Brain microvascular endothelial cell (primary cell): ENCODE results near the gene BCAS4.

Source experiments
- DNase-seq: peaks from one replicate; pipeline ENCODE4 v3.0.0-alpha.2; 2020
- H3K27ac ChIP-seq: fragments of 250-450 bp; sonication (Bioruptor Pico); 2 replicates; pipeline ENCODE4 v1.5.1; 2020; ENCODE audit warnings: mild to moderate bottlenecking, moderate library complexity
- H3K27me3 ChIP-seq: fragments of 250-450 bp; sonication (Bioruptor Pico); replicated peaks from 2 replicates; pipeline ENCODE4 v1.5.1; 2020; ENCODE audit warnings: mild to moderate bottlenecking
- H3K36me3 ChIP-seq: fragments of 250-450 bp; sonication (Bioruptor Pico); replicated peaks from 2 replicates; pipeline ENCODE4 v1.5.1; 2020; ENCODE audit warnings: mild to moderate bottlenecking
- H3K4me3 ChIP-seq: 2 replicates; pipeline ENCODE4 v1.5.1; 2011; ENCODE audit warnings: low read depth, mild to moderate bottlenecking, control low read depth, low read length, moderate library complexity
- in situ Hi-C: cut with HindIII; loops from 2 replicates; pipeline ENCODE4 v1.10.0; 2017; ENCODE audit warnings: low sequenced_read_pairs, low pct_ligation_motif_present
- TF ChIP-seq, protein P1 (sequence below): IDR thresholded peaks from 2 replicates; pipeline ENCODE4 v1.5.1; 2011; ENCODE audit warnings: low read depth, mild to moderate bottlenecking, moderate library complexity, low read length, control low read depth, inconsistent platforms; ENCODE audit errors: missing control alignments

Gene BCAS4

DNA sequence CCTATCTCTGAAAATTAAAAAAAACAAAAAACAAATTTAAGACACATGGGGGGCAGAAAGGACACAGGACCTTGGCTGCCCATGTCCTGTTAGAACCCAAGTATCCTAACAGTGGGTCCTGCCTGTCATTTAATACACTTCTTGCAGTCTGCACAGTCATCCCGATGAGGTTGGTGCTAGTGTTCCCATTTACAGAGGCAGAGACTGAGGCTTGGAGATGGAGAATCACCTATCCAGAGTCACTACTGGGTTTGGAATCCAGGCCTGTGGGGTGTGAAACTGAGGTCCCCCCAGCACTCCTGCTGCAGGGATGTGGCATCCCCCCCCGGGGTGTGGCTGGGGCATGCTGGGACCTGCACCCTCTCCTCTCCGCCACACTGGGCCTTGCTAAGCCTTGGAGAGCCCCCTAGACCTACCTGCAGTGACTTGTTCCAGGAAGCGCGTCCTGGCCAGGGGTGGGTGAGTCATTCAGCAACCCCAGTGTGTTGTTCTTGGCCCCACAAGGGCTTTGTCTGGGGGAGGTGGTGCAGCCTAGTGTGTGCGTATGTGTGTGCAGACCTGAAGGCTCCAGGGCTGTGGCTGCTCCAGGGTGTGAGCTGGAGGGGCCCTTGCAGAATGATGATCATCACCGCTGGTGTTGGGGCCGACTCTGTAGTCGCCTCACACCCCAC is 49.7 kb downstream of the BCAS4 start:
- no peaks in the 10 kb centered on the region for H3K27me3 ChIP-seq
- peak; percentile 84 for DNase-seq
- no peak overlapping the region for H3K4me3 ChIP-seq
- in situ Hi-C loops = no loop called here
- H3K36me3 ChIP-seq = no peaks in the 10 kb centered on the region
- TF ChIP-seq, protein P1, sequence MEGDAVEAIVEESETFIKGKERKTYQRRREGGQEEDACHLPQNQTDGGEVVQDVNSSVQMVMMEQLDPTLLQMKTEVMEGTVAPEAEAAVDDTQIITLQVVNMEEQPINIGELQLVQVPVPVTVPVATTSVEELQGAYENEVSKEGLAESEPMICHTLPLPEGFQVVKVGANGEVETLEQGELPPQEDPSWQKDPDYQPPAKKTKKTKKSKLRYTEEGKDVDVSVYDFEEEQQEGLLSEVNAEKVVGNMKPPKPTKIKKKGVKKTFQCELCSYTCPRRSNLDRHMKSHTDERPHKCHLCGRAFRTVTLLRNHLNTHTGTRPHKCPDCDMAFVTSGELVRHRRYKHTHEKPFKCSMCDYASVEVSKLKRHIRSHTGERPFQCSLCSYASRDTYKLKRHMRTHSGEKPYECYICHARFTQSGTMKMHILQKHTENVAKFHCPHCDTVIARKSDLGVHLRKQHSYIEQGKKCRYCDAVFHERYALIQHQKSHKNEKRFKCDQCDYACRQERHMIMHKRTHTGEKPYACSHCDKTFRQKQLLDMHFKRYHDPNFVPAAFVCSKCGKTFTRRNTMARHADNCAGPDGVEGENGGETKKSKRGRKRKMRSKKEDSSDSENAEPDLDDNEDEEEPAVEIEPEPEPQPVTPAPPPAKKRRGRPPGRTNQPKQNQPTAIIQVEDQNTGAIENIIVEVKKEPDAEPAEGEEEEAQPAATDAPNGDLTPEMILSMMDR = no peak
- H3K27ac ChIP-seq = no peak overlapping the region

- Histone ChIP-seq H3K27ac (no peak overlapping the region), H3K4me3 (no peak overlapping the region), H3K36me3 (no peaks in the 10 kb centered on the region), H3K27me3 (no peaks in the 10 kb centered on the region)
- TF ChIP-seq, protein P1 = no peak
- DNase-seq = no peak
- in situ Hi-C loops = no loop called here
Observed at GRCh38 chr20:50845566-50846215, 50.8 kb downstream of the BCAS4 start.

DNA sequence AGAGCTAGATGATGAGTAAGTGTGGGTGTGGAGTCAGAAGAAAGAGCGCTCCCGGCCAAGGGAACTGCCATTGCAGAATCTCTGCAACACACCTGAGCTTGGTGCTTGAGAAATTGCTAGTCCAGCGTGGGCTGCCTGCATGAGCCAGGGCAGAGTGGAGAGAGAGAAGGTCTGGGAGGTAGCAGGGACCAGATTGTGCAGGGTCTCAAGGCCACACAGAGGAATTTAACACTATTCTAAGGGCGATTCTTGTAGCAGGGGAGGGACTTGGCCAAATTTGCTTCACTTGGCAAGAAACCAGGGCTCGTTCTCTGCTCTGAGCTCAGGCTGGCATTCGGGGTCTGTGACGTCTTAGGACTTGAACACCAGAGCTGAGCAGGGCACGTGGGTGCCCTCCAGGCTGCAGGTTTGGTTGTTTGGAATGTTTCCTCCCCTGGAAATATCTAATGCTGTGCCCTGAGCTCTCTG is 53.5 kb downstream of the BCAS4 start:
- H3K27me3 ChIP-seq = no peaks in the 10 kb centered on the region
- H3K36me3 ChIP-seq = no peaks in the 10 kb centered on the region
- DNase-seq = no peak
- no peak overlapping the region for H3K27ac ChIP-seq
- in situ Hi-C loops = no loop called here
- TF ChIP-seq, protein P1 = no peak
- no peak overlapping the region for H3K4me3 ChIP-seq

- in situ Hi-C loops = no loop called here
- no peaks in the 10 kb centered on the region for H3K27me3 ChIP-seq
- H3K4me3 ChIP-seq = no peak overlapping the region
- no peak overlapping the region for H3K27ac ChIP-seq
- H3K36me3 ChIP-seq = no peaks in the 10 kb centered on the region
- DNase-seq = no peak
- TF ChIP-seq, protein P1 = no peak
Observed at GRCh38 chr20:50848846-50849673, 54.2 kb downstream of the BCAS4 start.

DNA sequence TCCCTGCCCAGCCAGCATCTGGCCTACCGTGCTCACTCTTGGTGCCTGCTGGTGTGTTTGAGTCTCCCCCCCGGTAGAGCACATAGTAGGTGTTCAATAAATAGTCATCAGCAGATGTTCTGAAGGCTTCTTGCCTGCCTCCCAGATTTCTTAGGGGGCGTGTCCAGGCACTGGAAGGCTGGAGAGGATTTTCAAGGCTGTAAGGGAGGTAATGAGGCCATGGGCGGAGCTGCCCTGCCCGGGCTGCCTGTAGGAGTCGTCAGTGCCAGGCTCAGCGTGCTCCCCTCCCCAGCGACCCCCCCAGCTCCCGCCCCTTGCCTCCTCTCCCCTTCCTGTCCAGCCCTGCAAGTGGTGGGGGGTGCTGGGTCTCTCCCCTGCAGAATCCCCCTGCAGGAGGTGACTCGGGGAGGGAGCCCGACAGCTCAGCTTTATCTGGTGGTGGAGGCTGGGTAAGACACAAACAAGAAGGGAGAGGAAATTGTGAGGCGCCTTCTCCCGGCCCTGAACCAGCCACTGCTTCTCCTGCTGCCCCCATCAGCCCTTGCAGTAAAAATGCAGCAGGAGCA is 55.9 kb downstream of the BCAS4 start:
- no peak for DNase-seq
- in situ Hi-C loops = no loop called here
- Histone ChIP-seq H3K36me3 (no peaks in the 10 kb centered on the region), H3K27me3 (no peaks in the 10 kb centered on the region), H3K4me3 (no peak overlapping the region), H3K27ac (no peak overlapping the region)
- TF ChIP-seq, protein P1 = no peak
